Measurements from ENCODE around the gene MAML2.

DNA sequence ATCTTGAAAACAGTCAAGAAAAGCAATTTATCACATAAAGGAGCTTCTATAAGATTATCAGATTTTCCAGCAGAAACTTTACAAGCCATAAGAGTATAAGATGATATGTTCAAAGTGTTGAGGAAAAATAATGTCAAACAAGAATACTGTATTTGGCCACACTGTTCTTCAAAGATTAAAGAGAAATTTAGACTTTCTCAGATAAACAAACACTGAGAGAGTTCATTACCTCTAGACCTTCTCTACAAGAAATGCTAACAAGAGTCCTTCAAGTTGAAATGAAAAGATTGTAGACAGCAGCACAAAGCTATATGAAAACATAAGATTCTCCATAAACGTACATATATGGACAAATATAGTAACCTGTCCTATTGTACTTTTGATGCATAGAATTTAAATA lies 411.1 kb downstream of the MAML2 start:
- TF ChIP-seq, protein P1, sequence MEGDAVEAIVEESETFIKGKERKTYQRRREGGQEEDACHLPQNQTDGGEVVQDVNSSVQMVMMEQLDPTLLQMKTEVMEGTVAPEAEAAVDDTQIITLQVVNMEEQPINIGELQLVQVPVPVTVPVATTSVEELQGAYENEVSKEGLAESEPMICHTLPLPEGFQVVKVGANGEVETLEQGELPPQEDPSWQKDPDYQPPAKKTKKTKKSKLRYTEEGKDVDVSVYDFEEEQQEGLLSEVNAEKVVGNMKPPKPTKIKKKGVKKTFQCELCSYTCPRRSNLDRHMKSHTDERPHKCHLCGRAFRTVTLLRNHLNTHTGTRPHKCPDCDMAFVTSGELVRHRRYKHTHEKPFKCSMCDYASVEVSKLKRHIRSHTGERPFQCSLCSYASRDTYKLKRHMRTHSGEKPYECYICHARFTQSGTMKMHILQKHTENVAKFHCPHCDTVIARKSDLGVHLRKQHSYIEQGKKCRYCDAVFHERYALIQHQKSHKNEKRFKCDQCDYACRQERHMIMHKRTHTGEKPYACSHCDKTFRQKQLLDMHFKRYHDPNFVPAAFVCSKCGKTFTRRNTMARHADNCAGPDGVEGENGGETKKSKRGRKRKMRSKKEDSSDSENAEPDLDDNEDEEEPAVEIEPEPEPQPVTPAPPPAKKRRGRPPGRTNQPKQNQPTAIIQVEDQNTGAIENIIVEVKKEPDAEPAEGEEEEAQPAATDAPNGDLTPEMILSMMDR (IDR thresholded peaks at IDR 0.05) = no peak
- no peak for TF ChIP-seq EZH2phosphoT487 (IDR thresholded peaks at IDR 0.05)
- no peak for TF ChIP-seq EZH2 (IDR thresholded peaks at IDR 0.05)

All from neural progenitor cell (in vitro differentiated cells).